Measurements from ENCODE around the gene HIVEP2.

HIVEP2 gene

GRCh38 chr6:142860498-142860897, 84.5 kb downstream of the HIVEP2 start:
- TF ChIP-seq CTCF (IDR thresholded peaks at IDR 0.05; ENCODE audit: low read depth, low read length, missing control alignments): no peak
- no peak for DNase-seq (ENCODE audit: extremely low read depth, low read depth)
- H3K4me3 ChIP-seq (replicated peaks; ENCODE audit: low read depth, low read length): no peak overlapping the region

GRCh38 chr6:142857796-142858555, 87.0 kb downstream of the HIVEP2 start:
- H3K4me3 ChIP-seq (replicated peaks; ENCODE audit: low read depth, low read length): no peak overlapping the region
- no peak for TF ChIP-seq CTCF (IDR thresholded peaks at IDR 0.05; ENCODE audit: low read depth, low read length, missing control alignments)
- DNase-seq (ENCODE audit: extremely low read depth, low read depth): no peak

GRCh38 chr6:142857233-142857761, 87.7 kb downstream of the HIVEP2 start:
- DNase-seq (ENCODE audit: extremely low read depth, low read depth): no peak
- H3K4me3 ChIP-seq (replicated peaks; ENCODE audit: low read depth, low read length): no peak overlapping the region
- TF ChIP-seq CTCF (IDR thresholded peaks at IDR 0.05; ENCODE audit: low read depth, low read length, missing control alignments): no peak

GRCh38 chr6:142856624-142857232, 88.2 kb downstream of the HIVEP2 start:
- DNase-seq (ENCODE audit: extremely low read depth, low read depth): no peak
- no peak overlapping the region for H3K4me3 ChIP-seq (replicated peaks; ENCODE audit: low read depth, low read length)
- TF ChIP-seq CTCF (IDR thresholded peaks at IDR 0.05; ENCODE audit: low read depth, low read length, missing control alignments): no peak

- no peak for TF ChIP-seq CTCF (IDR thresholded peaks at IDR 0.05; ENCODE audit: low read depth, low read length, missing control alignments)
- no peak overlapping the region for H3K4me3 ChIP-seq (replicated peaks; ENCODE audit: low read depth, low read length)
- DNase-seq (ENCODE audit: extremely low read depth, low read depth): no peak
Measured at GRCh38 chr6:142855893-142856623, 88.9 kb downstream of the HIVEP2 start.

GRCh38 chr6:142854589-142855488, 90.1 kb downstream of the HIVEP2 start:
- no peak for TF ChIP-seq CTCF (IDR thresholded peaks at IDR 0.05; ENCODE audit: low read depth, low read length, missing control alignments)
- DNase-seq (ENCODE audit: extremely low read depth, low read depth): no peak
- no peak overlapping the region for H3K4me3 ChIP-seq (replicated peaks; ENCODE audit: low read depth, low read length)

Data from HFF-Myc (cell line).